IPS DF 19.7 (cell line): ENCODE data around the gene SCUBE2.

Source experiments
- DNase-seq: peaks from one replicate; pipeline ENCODE4 v3.0.0-alpha.2; 2013; ENCODE audit warnings: low read depth, low spot score

Gene SCUBE2

GRCh38 chr11:9091044-9091922 is at the start of gene SCUBE2:
TSS of gene SCUBE2 (minus strand) at chr11:9091599. CDS start at chr11:9091528, 71 bp downstream.
- no peak for DNase-seq

- no peak for DNase-seq
Observed at GRCh38 chr11:9141186-9141585, 49.8 kb upstream of the SCUBE2 start.

- DNase-seq = no peak
Observed at GRCh38 chr11:9139628-9140357, 48.4 kb upstream of the SCUBE2 start.

- no peak for DNase-seq
Observed at GRCh38 chr11:9138612-9139579, 47.5 kb upstream of the SCUBE2 start.

- no peak for DNase-seq
Observed at GRCh38 chr11:9138133-9138453, 46.7 kb upstream of the SCUBE2 start.

- peak; percentile 50 for DNase-seq
Observed at GRCh38 chr11:9137293-9138132, 46.1 kb upstream of the SCUBE2 start.

GRCh38 chr11:9136741-9137140 is 45.3 kb upstream of the SCUBE2 start:
- no peak for DNase-seq

GRCh38 chr11:9133956-9134355 is 42.6 kb upstream of the SCUBE2 start:
- no peak for DNase-seq

- no peak for DNase-seq
Observed at GRCh38 chr11:9132203-9132878, 40.9 kb upstream of the SCUBE2 start.

GRCh38 chr11:9130297-9130696 is 38.9 kb upstream of the SCUBE2 start:
- no peak for DNase-seq

GRCh38 chr11:9126636-9127035 is 35.2 kb upstream of the SCUBE2 start:
- DNase-seq = no peak

GRCh38 chr11:9125185-9125886 is 33.9 kb upstream of the SCUBE2 start:
- no peak for DNase-seq

GRCh38 chr11:9123595-9124304 is 32.4 kb upstream of the SCUBE2 start:
- no peak for DNase-seq

- no peak for DNase-seq
Observed at GRCh38 chr11:9121469-9121796, 30.0 kb upstream of the SCUBE2 start.

- peak; percentile 40 for DNase-seq
Observed at GRCh38 chr11:9120664-9121468, 29.5 kb upstream of the SCUBE2 start.

GRCh38 chr11:9118277-9118676 is 26.9 kb upstream of the SCUBE2 start:
- no peak for DNase-seq

GRCh38 chr11:9112075-9112474 is 20.7 kb upstream of the SCUBE2 start:
- no peak for DNase-seq
